Measurements from ENCODE around the gene TTC38.

Gene TTC38

DNA sequence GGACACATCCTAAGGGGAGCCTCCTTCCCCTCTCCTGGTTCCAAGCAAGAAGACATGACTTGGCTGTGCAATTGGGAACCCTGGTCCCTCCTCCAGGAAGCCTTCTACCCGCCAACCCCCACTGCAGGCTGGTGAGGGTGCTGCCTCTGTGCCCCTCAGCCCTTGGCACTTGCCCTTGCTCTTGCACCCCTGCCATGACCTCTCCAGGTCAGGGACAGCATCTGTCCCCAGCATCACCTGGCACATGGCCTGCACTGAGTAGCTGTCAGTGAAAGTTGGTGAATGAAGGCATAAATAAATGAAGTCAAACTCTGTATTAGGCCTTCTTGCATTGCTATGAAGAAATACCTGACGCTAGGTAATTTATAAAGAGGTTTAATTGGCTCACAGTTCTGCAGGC, 27.0 kb downstream of the TTC38 start:
- H3K4me2 ChIP-seq (ENCODE audit: low read depth, low read length, poor library complexity, severe bottlenecking), result peak overlapping the region; percentile 91
- H3K4me1 ChIP-seq (ENCODE audit: insufficient read depth, low read length, poor library complexity, severe bottlenecking), result peaks cover 50% of the 10 kb centered on the region
- H3K27me3 ChIP-seq (ENCODE audit: insufficient read depth, low read length, poor library complexity, severe bottlenecking), result no peaks in the 10 kb centered on the region
- H3K4me3 ChIP-seq (ENCODE audit: low read length, poor library complexity, severe bottlenecking), result peak overlapping the region; percentile 79
- no peaks in the 10 kb centered on the region for H4K20me1 ChIP-seq (ENCODE audit: insufficient read depth, low read length, poor library complexity, severe bottlenecking)
- TF ChIP-seq, protein P1, sequence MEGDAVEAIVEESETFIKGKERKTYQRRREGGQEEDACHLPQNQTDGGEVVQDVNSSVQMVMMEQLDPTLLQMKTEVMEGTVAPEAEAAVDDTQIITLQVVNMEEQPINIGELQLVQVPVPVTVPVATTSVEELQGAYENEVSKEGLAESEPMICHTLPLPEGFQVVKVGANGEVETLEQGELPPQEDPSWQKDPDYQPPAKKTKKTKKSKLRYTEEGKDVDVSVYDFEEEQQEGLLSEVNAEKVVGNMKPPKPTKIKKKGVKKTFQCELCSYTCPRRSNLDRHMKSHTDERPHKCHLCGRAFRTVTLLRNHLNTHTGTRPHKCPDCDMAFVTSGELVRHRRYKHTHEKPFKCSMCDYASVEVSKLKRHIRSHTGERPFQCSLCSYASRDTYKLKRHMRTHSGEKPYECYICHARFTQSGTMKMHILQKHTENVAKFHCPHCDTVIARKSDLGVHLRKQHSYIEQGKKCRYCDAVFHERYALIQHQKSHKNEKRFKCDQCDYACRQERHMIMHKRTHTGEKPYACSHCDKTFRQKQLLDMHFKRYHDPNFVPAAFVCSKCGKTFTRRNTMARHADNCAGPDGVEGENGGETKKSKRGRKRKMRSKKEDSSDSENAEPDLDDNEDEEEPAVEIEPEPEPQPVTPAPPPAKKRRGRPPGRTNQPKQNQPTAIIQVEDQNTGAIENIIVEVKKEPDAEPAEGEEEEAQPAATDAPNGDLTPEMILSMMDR (conservative IDR thresholded peaks at IDR 0.05; ENCODE audit: low read length), result no peak
- H3K9me2 ChIP-seq (replicated peaks; ENCODE audit: low read depth, low read length), result no peaks in the 10 kb centered on the region
- no peaks in the 10 kb centered on the region for H3K9me3 ChIP-seq (ENCODE audit: insufficient read depth, low read depth, low read length)
- H2AFZ ChIP-seq (ENCODE audit: low read length), result no peak overlapping the region
- H3F3A ChIP-seq (ENCODE audit: low read depth), result no peaks in the 10 kb centered on the region
- H3K9ac ChIP-seq (ENCODE audit: low read depth, low read length, poor library complexity, severe bottlenecking), result peak overlapping the region; percentile 94
- peaks cover 17% of the 10 kb centered on the region; the same call in 1 of the 2 replicates for H3K36me3 ChIP-seq (ENCODE audit: insufficient read depth, low read length)
- H3K79me2 ChIP-seq (ENCODE audit: insufficient read depth, low read length), result peaks cover 49% of the 10 kb centered on the region

DNA sequence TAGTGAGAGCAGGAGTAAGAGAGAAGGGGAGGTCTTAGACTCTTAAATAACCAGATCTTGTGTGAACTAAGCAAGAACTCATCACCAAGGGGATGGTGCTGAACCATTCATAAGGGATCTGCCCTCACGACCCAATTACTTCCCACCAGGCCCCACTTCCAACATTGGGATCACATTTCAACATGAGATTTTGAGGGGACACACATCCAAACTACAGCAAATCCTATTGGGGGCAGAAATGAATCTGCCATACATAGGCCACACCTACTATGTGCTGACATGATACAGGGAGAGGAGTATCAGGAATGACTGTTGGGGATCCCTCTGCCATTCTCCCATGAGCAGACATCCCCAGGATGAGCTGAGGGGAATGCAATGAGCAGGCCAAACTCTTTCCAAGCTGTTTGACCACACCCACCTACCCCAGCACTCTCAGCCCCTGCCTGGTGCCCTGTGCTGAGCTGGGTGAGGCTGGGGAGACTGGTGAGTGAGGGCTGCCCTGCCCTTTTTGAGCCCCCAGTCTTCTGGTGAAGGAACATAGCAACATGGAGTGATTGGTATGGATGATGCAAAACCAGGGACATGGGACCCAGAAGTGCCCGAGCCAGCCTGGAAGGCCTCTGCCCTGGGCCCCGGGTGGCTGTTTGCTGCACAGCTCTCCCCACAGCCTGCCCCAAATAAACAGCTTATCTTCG, 27.6 kb downstream of the TTC38 start:
- Histone ChIP-seq H3K4me1 (ENCODE audit: insufficient read depth, low read length, poor library complexity, severe bottlenecking) (peaks cover 48% of the 10 kb centered on the region), H2AFZ (ENCODE audit: low read length) (no peak overlapping the region), H4K20me1 (ENCODE audit: insufficient read depth, low read length, poor library complexity, severe bottlenecking) (no peaks in the 10 kb centered on the region), H3K79me2 (ENCODE audit: insufficient read depth, low read length) (peaks cover 55% of the 10 kb centered on the region), H3K4me3 (ENCODE audit: low read length, poor library complexity, severe bottlenecking) (peak overlapping the region; percentile 79), H3K9ac (ENCODE audit: low read depth, low read length, poor library complexity, severe bottlenecking) (peak overlapping the region; percentile 94), H3K4me2 (ENCODE audit: low read depth, low read length, poor library complexity, severe bottlenecking) (peak overlapping the region; percentile 91), H3K9me2 (replicated peaks; ENCODE audit: low read depth, low read length) (no peaks in the 10 kb centered on the region), H3F3A (ENCODE audit: low read depth) (no peaks in the 10 kb centered on the region), H3K27me3 (ENCODE audit: insufficient read depth, low read length, poor library complexity, severe bottlenecking) (no peaks in the 10 kb centered on the region), H3K9me3 (ENCODE audit: insufficient read depth, low read depth, low read length) (no peaks in the 10 kb centered on the region), H3K36me3 (ENCODE audit: insufficient read depth, low read length) (peaks cover 17% of the 10 kb centered on the region; the same call in 1 of the 2 replicates)
- TF ChIP-seq EZH2phosphoT487 (IDR thresholded peaks at IDR 0.05; ENCODE audit: borderline replicate concordance), result no peak
- TF ChIP-seq, protein P1 (conservative IDR thresholded peaks at IDR 0.05; ENCODE audit: low read length), result no peak

DNA sequence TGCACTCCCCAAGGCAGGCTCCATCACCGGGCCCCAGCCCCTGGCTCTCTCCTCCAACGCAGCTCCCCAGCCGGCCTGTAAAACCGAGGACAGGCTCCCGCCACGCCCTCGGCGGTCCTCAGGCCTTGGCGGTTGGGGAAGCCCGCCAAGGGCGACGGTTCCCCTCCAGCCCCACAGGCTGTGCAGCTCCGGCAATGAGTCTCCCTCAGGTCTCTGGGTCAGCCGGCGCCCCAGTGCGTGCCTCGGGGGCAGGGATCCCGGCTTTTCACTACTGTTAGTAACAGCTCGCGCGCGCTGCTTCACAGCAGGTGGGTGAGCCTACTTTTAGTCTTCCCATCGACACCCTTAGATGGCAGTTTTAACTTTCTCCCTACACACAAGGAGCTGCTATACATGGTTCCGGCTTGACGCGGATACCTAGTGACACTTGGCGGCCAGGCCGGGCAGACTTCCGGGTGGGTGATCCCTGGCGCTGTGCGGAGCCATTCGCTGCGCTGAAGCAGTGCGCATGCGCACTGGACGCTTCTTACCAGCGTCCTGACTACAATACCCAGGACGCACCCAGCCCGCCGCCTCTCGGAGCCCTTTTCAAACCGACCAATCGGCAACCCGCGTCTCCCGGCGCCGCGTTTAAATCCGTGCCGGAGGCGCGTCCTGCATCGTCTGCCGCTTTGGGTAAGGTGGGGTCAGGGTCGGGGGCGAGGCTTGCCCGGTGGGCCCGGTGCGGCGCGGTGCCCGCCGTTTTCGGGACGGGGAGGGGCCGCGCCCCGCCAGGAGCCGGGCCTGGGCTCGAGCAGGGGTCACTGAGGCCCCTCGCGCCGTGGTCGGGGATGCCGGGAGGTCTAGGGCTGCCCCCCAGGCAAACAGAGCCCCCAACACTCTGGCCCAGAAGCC, 28.7 kb downstream of the TTC38 start, which contains the start of gene GTSE1:
TSS of gene GTSE1 (plus strand) at position 614 of the 894 bp plus-strand sequence. CDS start 531 bp downstream, outside the sequence.
- Histone ChIP-seq H4K20me1 (ENCODE audit: insufficient read depth, low read length, poor library complexity, severe bottlenecking) (no peaks in the 10 kb centered on the region), H3F3A (ENCODE audit: low read depth) (no peaks in the 10 kb centered on the region), H3K4me2 (ENCODE audit: low read depth, low read length, poor library complexity, severe bottlenecking) (peak within 1 kb of the TSS; percentile 91), H3K79me2 (ENCODE audit: insufficient read depth, low read length) (peaks cover 66% of the 10 kb centered on the region), H3K9me2 (replicated peaks; ENCODE audit: low read depth, low read length) (no peaks in the 10 kb centered on the region), H3K9me3 (ENCODE audit: insufficient read depth, low read depth, low read length) (no peaks in the 10 kb centered on the region), H3K4me1 (ENCODE audit: insufficient read depth, low read length, poor library complexity, severe bottlenecking) (peaks cover 51% of the 10 kb centered on the region), H3K36me3 (ENCODE audit: insufficient read depth, low read length) (peaks cover 17% of the 10 kb centered on the region; the same call in 1 of the 2 replicates), H3K9ac (ENCODE audit: low read depth, low read length, poor library complexity, severe bottlenecking) (peak within 1 kb of the TSS; percentile 94), H2AFZ (ENCODE audit: low read length) (peak within 1 kb of the TSS; percentile 25), H3K27me3 (ENCODE audit: insufficient read depth, low read length, poor library complexity, severe bottlenecking) (no peaks in the 10 kb centered on the region), H3K4me3 (ENCODE audit: low read length, poor library complexity, severe bottlenecking) (peak within 1 kb of the TSS; percentile 79)
- TF ChIP-seq, protein P1 (conservative IDR thresholded peaks at IDR 0.05; ENCODE audit: low read length), result peak; percentile 42
- no peak for TF ChIP-seq EZH2phosphoT487 (IDR thresholded peaks at IDR 0.05; ENCODE audit: borderline replicate concordance)
